ENCODE results near the gene RIT2.

The RIT2 gene

DNA sequence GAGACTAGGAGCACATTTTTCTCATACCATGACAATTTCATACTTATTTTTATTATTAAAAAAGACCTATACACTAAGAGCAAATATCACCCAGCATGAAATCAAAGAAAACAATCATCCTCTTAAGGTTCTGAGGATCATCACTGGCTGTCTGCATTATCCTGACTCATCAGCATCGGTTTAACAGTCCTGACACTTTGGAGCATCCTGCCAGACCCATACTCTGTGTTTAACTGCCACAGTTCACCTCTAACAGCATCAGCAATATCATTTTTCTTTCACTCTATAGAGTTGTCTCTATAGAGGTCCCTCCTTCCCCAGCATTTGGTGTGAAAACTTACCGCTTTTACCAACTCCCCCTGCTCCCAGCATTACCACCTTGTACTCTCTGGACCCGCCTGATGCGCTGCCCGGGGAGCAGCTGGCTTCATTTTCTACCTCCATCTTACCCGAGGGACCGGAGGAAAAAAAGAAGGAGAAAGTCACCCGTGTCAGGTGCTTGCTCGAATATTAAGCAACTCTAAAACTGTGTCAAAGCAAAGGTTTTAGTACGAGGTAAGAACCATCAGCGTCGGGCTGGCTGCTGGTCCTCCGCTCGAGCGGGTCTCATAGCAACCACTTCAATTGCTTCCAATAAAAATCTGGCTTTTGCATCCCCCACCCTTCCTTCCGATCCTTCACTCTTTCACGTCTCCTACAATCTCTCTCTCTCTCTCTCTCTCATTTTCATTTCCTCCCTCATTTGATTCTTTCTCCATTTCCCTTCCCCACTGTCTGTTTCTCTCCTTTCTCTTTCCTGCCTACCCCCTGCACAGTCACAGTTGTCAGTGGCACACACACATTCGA, at the start of gene RIT2:
Gene RIT2, minus strand, starts transcription at position 610 of the 846 bp plus-strand sequence.
- DNase-seq (ENCODE audit: insufficient read length, low spot score) = no peak
- no peak for FAIRE-seq
- TF ChIP-seq, protein P1, sequence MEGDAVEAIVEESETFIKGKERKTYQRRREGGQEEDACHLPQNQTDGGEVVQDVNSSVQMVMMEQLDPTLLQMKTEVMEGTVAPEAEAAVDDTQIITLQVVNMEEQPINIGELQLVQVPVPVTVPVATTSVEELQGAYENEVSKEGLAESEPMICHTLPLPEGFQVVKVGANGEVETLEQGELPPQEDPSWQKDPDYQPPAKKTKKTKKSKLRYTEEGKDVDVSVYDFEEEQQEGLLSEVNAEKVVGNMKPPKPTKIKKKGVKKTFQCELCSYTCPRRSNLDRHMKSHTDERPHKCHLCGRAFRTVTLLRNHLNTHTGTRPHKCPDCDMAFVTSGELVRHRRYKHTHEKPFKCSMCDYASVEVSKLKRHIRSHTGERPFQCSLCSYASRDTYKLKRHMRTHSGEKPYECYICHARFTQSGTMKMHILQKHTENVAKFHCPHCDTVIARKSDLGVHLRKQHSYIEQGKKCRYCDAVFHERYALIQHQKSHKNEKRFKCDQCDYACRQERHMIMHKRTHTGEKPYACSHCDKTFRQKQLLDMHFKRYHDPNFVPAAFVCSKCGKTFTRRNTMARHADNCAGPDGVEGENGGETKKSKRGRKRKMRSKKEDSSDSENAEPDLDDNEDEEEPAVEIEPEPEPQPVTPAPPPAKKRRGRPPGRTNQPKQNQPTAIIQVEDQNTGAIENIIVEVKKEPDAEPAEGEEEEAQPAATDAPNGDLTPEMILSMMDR (IDR thresholded peaks at IDR 0.05; ENCODE audit: insufficient read depth, missing control alignments) = no peak

DNA sequence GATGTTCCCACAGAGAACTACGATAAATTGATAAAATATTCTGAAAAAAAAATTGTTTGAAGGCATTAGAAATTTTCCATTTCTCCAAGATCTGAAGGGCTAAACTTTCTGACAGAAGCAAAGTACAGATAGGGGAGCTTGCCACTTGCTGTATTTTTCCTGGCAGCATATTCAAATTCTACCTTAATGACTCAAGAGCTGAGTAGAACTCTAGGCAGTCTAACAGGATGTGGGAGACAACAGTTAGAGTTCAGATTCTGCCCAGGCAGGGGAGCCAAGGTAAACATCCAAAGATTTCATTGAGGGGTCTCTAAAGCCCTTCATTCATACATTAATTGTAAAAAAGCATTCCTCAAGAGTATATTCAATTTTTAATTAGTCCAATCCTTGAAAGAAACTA, 46.0 kb upstream of the RIT2 start:
- no peak for FAIRE-seq
- TF ChIP-seq, protein P1 (IDR thresholded peaks at IDR 0.05; ENCODE audit: insufficient read depth, missing control alignments) = no peak
- no peak for DNase-seq (ENCODE audit: insufficient read length, low spot score)

DNA sequence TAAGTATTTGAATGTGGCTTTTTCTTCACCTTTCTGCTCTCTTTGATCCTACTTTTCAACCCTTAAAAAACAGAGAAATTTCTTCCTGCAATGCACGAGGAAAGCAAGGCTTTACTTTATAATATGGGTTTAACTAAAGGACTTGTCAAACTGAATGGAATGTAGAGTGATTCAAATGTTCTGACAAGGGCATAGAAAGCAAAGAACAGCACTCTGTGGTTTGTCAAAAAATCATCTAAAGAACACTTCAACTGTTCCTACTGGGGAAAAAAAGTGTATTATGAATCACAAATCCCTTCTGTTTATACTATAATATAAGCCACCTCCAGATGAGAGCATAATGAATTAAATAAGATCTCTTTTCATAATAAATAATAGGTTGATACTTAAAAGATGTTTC, 45.0 kb upstream of the RIT2 start:
- DNase-seq (ENCODE audit: insufficient read length, low spot score) (no peak), FAIRE-seq (peak; percentile 32)
- TF ChIP-seq, protein P1 (IDR thresholded peaks at IDR 0.05; ENCODE audit: insufficient read depth, missing control alignments) = no peak

DNA sequence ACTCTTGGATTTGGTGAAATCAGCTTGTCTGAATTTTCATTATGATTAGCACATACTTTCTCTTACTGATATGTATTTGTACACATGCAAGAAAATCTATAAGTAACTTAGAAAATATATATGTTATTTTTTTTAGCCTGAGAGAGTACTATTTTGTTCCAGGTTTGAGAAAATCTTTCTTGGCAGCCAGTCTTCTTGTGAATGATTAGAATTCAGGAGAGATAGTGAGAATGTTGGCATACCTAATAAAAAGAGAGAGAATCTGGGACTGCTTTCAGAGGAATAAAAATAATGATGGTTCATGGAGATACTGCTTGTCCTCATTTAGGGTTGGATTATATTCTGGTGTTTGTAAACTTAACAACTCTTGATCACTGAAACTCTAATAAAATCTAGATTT, 44.4 kb upstream of the RIT2 start:
- FAIRE-seq (no peak), DNase-seq (ENCODE audit: insufficient read length, low spot score) (no peak)
- TF ChIP-seq, protein P1 (IDR thresholded peaks at IDR 0.05; ENCODE audit: insufficient read depth, missing control alignments) = no peak

DNA sequence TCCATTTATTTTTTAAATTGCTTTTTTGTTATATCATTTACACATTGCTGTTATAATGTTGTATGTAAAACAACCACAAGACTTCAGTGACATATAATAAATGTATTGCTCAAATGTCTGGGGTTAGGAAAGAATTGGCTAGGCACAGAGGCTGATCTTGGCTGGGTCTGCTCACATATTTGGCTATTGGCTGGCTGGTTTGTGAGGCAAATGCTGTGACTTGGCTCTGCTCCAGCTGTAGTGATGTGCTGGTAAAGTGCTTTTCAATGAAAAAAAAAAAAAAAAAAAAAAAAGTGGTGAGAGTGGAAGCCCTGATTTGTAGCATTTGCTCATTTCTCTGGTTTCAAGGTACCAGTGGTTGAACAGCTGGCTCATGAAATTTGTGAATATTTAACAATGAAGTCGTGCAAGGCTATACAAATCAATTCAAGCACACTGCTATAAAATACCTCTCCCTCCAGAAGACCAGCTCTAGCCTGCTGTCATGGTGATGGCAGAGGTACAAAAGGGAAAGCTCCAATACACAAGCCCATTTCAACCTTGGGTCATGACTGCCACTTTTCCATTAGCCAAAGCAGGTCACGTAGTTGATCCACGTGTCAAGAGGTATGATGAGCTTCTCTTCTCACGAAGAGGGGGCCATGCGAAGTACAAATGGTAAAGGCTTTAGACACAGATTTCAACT, 43.7 kb upstream of the RIT2 start:
- FAIRE-seq (no peak), DNase-seq (ENCODE audit: insufficient read length, low spot score) (no peak)
- TF ChIP-seq, protein P1 (IDR thresholded peaks at IDR 0.05; ENCODE audit: insufficient read depth, missing control alignments) = no peak

DNA sequence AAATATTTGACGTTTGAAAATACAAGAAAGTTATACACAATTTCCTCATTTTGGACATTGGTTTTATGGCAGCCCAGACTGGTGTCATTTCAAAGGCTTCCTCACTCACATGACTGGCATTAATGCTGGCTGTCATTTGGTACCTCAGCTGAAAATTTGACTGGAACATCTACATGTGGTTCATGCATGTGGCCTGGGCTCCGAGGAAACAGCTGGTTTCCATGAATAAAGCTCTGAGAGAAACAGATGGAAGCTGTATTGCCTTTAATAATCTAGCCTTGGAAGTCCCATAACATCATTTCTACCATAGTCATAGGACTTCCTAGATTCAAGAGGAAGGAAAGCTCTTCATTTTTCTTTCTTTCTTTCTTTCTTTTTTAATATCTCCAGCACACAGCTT, 42.9 kb upstream of the RIT2 start:
- FAIRE-seq = no peak

More for the DNA sequence above, 42.9 kb upstream of the RIT2 start:
- DNase-seq (ENCODE audit: insufficient read length, low spot score) = no peak
- TF ChIP-seq, protein P1 (IDR thresholded peaks at IDR 0.05; ENCODE audit: insufficient read depth, missing control alignments) = no peak

All from D721Med (cell line).